Endothelial cell of umbilical vein (primary cell): ENCODE measurements around the gene MID2. TPM values are rescaled to one million over a fixed set of nuclear protein-coding genes. Genes with fewer than 3 reads are reported as not detected.

Experiments used
- BruUV-seq: library from RNA; stranded (reverse); fragments of 400-500 nt; replicated peaks from 2 replicates; lab custom pipeline; 2021; lab: Mats Ljungman, UMichigan
- CTCF ChIA-PET: fragments of 300-600, 350-600 bp; sonication (Branson Sonifier 250); formaldehyde crosslinking; loops from one replicate; lab custom pipeline; 2021; ENCODE audit warnings: antibody characterized with exemption, inconsistent platforms; lab: Charles Lee
- POLR2A ChIA-PET: fragments of 300-600, 350-600 bp; sonication (Branson Sonifier 250); formaldehyde crosslinking; loops from one replicate; lab custom pipeline; 2021; ENCODE audit warnings: antibody characterized with exemption, inconsistent platforms; lab: Charles Lee
- DNase-seq: peaks from one replicate; pipeline ENCODE4 v3.0.0-alpha.2; 2011; ENCODE audit warnings: low read depth, low spot score
- FAIRE-seq: peaks from 2 replicates; lab custom pipeline; 2011; peaks lifted over from hg19 to GRCh38; lab: Jason Lieb, UNC
- H2AFZ ChIP-seq: 2 replicates; pipeline ENCODE4 v1.6.0; 2012; ENCODE audit warnings: low read depth, low read length, control low read depth, inconsistent platforms
- H3K27ac ChIP-seq: 2 replicates; pipeline ENCODE4 v1.5.1; 2011; ENCODE audit warnings: low read depth, mild to moderate bottlenecking, control low read depth, low read length, moderate library complexity; ENCODE audit not compliant: insufficient read depth
- H3K27me3 ChIP-seq, 2 experiments: 2 replicates each; pipeline versions ENCODE4 v1.6.0 to v1.6.1; 2011; ENCODE audit warnings: low read length in 2 of 2, mixed read lengths in 1 of 2; ENCODE audit not compliant: control insufficient read depth in 2 of 2, insufficient read depth in 2 of 2
- H3K36me3 ChIP-seq, 2 experiments: 2 replicates in 1 of 2; 3 replicates in 1 of 2; pipeline ENCODE4 v1.5.1; 2011; ENCODE audit warnings: low read length in 2 of 2, mild to moderate bottlenecking in 1 of 2, moderate library complexity in 1 of 2; ENCODE audit not compliant: control insufficient read depth in 2 of 2, insufficient read depth in 2 of 2; ENCODE audit errors: extremely low read depth in 1 of 2
- H3K4me1 ChIP-seq: 3 replicates; pipeline ENCODE4 v1.5.1; 2011; ENCODE audit warnings: mild to moderate bottlenecking, low read length; ENCODE audit not compliant: control insufficient read depth, insufficient read depth; ENCODE audit errors: extremely low read depth
- H3K4me2 ChIP-seq: 2 replicates; pipeline ENCODE4 v1.6.1; 2011; ENCODE audit warnings: low read length, control low read depth, mixed read lengths; ENCODE audit not compliant: insufficient read depth
- H3K4me3 ChIP-seq, 3 experiments: fragments of 200-600 bp in 1 of 3; sonication (generic), shearing (Covaris generic) in 1 of 3; replicated peaks in 1 of 3; 2 replicates each; pipeline ENCODE4 v1.5.1; 2011 to 2016; ENCODE audit warnings: control low read depth in 3 of 3, low read length in 3 of 3, mild to moderate bottlenecking in 2 of 3, inconsistent platforms in 1 of 3, low read depth in 1 of 3, moderate library complexity in 1 of 3; ENCODE audit not compliant: insufficient read depth in 1 of 3
- H3K79me2 ChIP-seq: 2 replicates; pipeline ENCODE4 v1.6.0; 2012; ENCODE audit warnings: low read length, inconsistent platforms; ENCODE audit not compliant: control insufficient read depth, insufficient read depth
- H3K9ac ChIP-seq: replicated peaks from 2 replicates; pipeline ENCODE3; 2011; ENCODE audit warnings: low read length, control low read depth; ENCODE audit not compliant: insufficient read depth; ENCODE audit errors: extremely low read depth
- H3K9me1 ChIP-seq: replicated peaks from 3 replicates; pipeline ENCODE4 v1.6.0; 2011; ENCODE audit warnings: mild to moderate bottlenecking, low read length; ENCODE audit not compliant: control insufficient read depth, insufficient read depth; ENCODE audit errors: extremely low read depth
- H3K9me3 ChIP-seq: replicated peaks from 2 replicates; pipeline ENCODE4 v1.5.1; 2012; ENCODE audit warnings: low read length, inconsistent platforms; ENCODE audit not compliant: control insufficient read depth, insufficient read depth
- H4K20me1 ChIP-seq: replicated peaks from 2 replicates; pipeline ENCODE3; 2011; ENCODE audit warnings: mild to moderate bottlenecking, low read length; ENCODE audit not compliant: control insufficient read depth, insufficient read depth; ENCODE audit errors: extremely low read depth
- EZH2 ChIP-seq: IDR thresholded peaks from 2 replicates; pipeline ENCODE4 v1.6.1; 2012; ENCODE audit warnings: borderline replicate concordance, low read depth, mild to moderate bottlenecking, moderate library complexity, low read length, inconsistent platforms; ENCODE audit not compliant: severe bottlenecking
- FOS ChIP-seq: IDR thresholded peaks from 2 replicates; pipeline ENCODE4 v1.6.1; 2011; ENCODE audit warnings: mild to moderate bottlenecking, low read length, moderate library complexity, borderline replicate concordance; ENCODE audit not compliant: insufficient read depth
- GATA2 ChIP-seq: IDR thresholded peaks from 2 replicates; pipeline ENCODE4 v1.7.0; 2011; ENCODE audit warnings: low read depth, mild to moderate bottlenecking, moderate library complexity, mixed read lengths, low read length; ENCODE audit not compliant: insufficient read length, insufficient read depth
- JUN ChIP-seq: IDR thresholded peaks from 2 replicates; pipeline ENCODE4 v1.6.1; 2011; ENCODE audit warnings: borderline replicate concordance, low read depth; ENCODE audit not compliant: insufficient read length, insufficient read depth
- MYC ChIP-seq: IDR thresholded peaks from one replicate; pipeline ENCODE4 v1.6.1; 2011; ENCODE audit warnings: mild to moderate bottlenecking, low read depth, low read length
- POLR2A ChIP-seq: IDR thresholded peaks from 2 replicates; pipeline ENCODE4 v1.6.1; 2012; ENCODE audit warnings: low read depth, mild to moderate bottlenecking, control low read depth, low read length
- POLR2AphosphoS5 ChIP-seq: IDR thresholded peaks from 2 replicates; pipeline ENCODE4 v1.6.1; 2012; ENCODE audit warnings: low read depth, mild to moderate bottlenecking, control low read depth, low read length, moderate library complexity; ENCODE audit not compliant: insufficient read depth
- dilution Hi-C: fragments of 300-500 bp; cut with MboI; formaldehyde crosslinking; loops from one replicate; pipeline ENCODE4 v1.15.0; 2019; ENCODE audit warnings: low sequenced_read_pairs; ENCODE audit not compliant: extremely low pct_ligation_motif_present
- intact Hi-C: fragments of 100-400 bp; cut with micrococcal nuclease; formaldehyde crosslinking; loops from one replicate; pipeline ENCODE4 v1.10.0; 2022
- polyA plus RNA-seq, 4 experiments: library from polyadenylated mRNA; depleted of rRNA in 3 of 4; stranded (reverse) in 3 of 4; unstranded in 1 of 4; fragments of >200 nt; gene quantifications; 2 replicates each; pipeline versions ENCODE4 v1.2.1 to v1.2.3, GENCODE V29; 2011 to 2012; ENCODE audit warnings: missing spikeins in 1 of 4
- total RNA-seq: library from RNA; stranded (reverse); gene quantifications from 2 replicates; pipeline ENCODE4 v1.2.3, GENCODE V29; 2021
- TF ChIP-seq, protein P1 (sequence below), 2 donors: IDR thresholded peaks; 1 replicate in 1 of 2; 2 replicates in 1 of 2; pipeline ENCODE4 v1.5.1; 2011; ENCODE audit warnings: low read length in 2 of 2, mild to moderate bottlenecking in 2 of 2, moderate library complexity in 2 of 2, control low read depth in 1 of 2, inconsistent platforms in 1 of 2, low read depth in 1 of 2; ENCODE audit not compliant: insufficient read depth in 1 of 2; ENCODE audit errors: extremely low read depth in 1 of 2
- TF ChIP-seq, protein P2 (sequence below): IDR thresholded peaks from 2 replicates; pipeline ENCODE4 v1.6.1; 2011; ENCODE audit not compliant: insufficient read depth, insufficient read length

Gene MID2
- total and polyA plus RNA-seq, 2 donors (not counting 3 experiments of a cell fraction or from before 2014, with no cell fraction given): 16.4 to 25.3 TPM

DNA sequence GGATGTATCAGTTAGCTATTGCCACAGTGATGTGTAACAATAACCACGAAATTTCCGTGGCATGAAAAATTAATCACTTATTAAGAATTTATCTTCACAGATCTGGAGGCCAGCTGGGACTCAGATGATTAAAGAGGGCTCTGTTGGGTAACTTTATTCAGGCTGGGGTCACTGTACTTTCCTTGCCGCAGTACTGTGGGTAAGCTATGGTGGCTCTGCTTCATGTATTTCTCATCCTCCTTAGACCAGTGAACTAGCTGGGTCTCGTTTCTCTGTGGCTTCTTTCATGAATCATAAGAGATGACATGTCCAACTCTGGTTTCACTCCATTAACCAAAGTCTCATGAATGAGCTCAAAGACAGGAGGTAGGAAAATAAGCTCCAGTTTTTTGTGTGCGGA is 143.0 kb downstream of the MID2 start:
- H3K4me1 ChIP-seq: no peaks in the 10 kb centered on the region
- no peaks in the 10 kb centered on the region for H3K36me3 ChIP-seq
- H3K27me3 ChIP-seq: no peaks in the 10 kb centered on the region
- H3K4me2 ChIP-seq: no peak overlapping the region
- H3K79me2 ChIP-seq: no peaks in the 10 kb centered on the region
- no peaks in the 10 kb centered on the region for H3K9me3 ChIP-seq
- intact Hi-C loops: no loop called here
- no peaks in the 10 kb centered on the region for H4K20me1 ChIP-seq
- no peak overlapping the region for H2AFZ ChIP-seq
- no TSS peak for BruUV-seq
- dilution Hi-C loops: no loop called here
- ChIA-PET CTCF (interaction anchor here (1.0 kb wide), 1 partner anchor 102 kb away, joined by 3 read pairs; no protein-coding TSS in a partner anchor), POLR2A (no interaction called here)
- H3K4me3 ChIP-seq: no peak overlapping the region
- no peak for FAIRE-seq
- no peak overlapping the region for H3K27ac ChIP-seq
- TF ChIP-seq, protein P1, sequence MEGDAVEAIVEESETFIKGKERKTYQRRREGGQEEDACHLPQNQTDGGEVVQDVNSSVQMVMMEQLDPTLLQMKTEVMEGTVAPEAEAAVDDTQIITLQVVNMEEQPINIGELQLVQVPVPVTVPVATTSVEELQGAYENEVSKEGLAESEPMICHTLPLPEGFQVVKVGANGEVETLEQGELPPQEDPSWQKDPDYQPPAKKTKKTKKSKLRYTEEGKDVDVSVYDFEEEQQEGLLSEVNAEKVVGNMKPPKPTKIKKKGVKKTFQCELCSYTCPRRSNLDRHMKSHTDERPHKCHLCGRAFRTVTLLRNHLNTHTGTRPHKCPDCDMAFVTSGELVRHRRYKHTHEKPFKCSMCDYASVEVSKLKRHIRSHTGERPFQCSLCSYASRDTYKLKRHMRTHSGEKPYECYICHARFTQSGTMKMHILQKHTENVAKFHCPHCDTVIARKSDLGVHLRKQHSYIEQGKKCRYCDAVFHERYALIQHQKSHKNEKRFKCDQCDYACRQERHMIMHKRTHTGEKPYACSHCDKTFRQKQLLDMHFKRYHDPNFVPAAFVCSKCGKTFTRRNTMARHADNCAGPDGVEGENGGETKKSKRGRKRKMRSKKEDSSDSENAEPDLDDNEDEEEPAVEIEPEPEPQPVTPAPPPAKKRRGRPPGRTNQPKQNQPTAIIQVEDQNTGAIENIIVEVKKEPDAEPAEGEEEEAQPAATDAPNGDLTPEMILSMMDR (IDR thresholded peaks at IDR 0.05; ENCODE audit: extremely low read depth in 1 of 2, insufficient read depth in 1 of 2, low read depth in 1 of 2, low read length in 2 of 2): no peak
- TF ChIP-seq JUN (no peak), FOS (no peak), MYC (no peak), POLR2AphosphoS5 (no peak), GATA2 (no peak), POLR2A (no peak), EZH2 (no peak)
- TF ChIP-seq, protein P2, sequence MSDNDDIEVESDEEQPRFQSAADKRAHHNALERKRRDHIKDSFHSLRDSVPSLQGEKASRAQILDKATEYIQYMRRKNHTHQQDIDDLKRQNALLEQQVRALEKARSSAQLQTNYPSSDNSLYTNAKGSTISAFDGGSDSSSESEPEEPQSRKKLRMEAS: no peak
- DNase-seq: no peak
- no peaks in the 10 kb centered on the region for H3K9me1 ChIP-seq
- H3K9ac ChIP-seq: no peak overlapping the region
